GM12864 (cell line): ENCODE results near the gene LGI4.

Experiments
- DNase-seq: peaks from one replicate; pipeline ENCODE4 v3.0.0-alpha.2; 2011; ENCODE audit warnings: low read depth
- H3K4me3 ChIP-seq: 2 replicates; pipeline ENCODE4 v1.5.1; 2011; ENCODE audit warnings: mild to moderate bottlenecking, low read depth, low read length, control low read depth
- CTCF ChIP-seq: IDR thresholded peaks from 2 replicates; pipeline ENCODE4 v1.5.1; 2011; ENCODE audit warnings: low read depth, mild to moderate bottlenecking, moderate library complexity, low read length, control low read depth, inconsistent platforms; ENCODE audit errors: missing control alignments

Gene LGI4

DNA sequence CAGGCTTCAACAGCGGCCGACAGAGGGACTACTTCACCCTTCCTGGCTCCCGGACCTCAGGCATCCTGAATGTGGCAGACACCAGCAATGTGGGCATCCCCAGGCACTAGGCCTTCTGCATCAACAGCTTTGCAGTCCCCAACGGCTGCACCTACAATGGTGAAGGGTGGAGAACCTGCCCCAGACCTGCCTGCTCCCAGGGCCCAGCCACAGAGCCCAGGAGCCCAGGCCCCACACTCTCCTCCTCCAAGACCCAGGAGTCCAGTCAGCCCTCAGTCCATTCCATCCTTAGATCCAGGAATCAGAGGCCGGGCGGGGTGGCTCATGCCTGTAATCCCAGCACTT is 58.9 kb downstream of the LGI4 start:
- TF ChIP-seq CTCF: no peak
- no peak for DNase-seq
- H3K4me3 ChIP-seq: no peak overlapping the region

DNA sequence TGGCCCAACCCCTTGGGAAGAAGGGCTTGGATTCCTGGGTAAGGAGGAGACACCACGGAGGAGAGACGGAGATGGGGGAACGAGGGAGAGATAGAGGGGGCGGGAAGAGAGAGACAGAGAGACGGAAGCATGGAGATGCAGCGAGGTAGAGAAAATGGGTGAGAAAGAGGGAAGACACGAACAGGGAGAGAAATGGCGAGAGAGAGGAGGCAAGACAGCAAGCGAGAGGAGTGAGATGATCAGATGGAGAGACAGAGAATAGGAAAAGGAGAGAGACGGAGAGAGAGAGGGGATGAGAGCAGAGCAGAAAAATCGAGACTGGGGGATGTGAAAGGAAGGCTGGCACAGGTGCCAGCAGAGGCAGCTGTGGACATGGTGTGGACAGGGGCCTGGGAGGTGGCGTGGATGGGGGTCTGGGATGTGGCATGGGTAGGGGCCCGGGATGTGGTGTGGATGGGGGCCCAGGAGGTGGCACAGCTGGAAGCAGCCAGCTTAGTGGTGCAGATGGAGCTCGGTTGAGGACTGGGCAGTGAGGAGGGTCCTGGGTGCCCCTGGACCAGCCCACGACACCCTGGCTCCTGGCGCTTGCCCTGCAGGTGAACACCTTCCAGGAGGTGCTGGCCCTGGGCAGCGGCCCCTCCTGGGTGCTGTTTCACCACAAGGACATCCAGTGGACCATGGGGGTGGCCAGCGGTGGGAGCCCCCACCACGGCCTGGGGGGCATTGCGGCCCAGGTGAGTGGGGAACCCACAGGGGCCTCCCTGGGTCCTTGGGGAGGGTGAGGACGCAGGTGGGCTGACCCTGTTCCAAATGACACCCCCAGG is 59.4 kb downstream of the LGI4 start:
- H3K4me3 ChIP-seq: no peak overlapping the region
- no peak for TF ChIP-seq CTCF
- DNase-seq: no peak
